ELF-1 (cell line): ENCODE measurements around the gene S100A9.
"Not testable (repeated sequence)": the region's sequence is repeated elsewhere in the genome, so short reads cannot be mapped to it uniquely, and the experiment has no call there.

Experiments
- DNase-seq: peaks from one replicate; pipeline ENCODE4 v3.0.0-alpha.2; 2016; ENCODE audit warnings: low read depth, low spot score

Gene S100A9

DNA sequence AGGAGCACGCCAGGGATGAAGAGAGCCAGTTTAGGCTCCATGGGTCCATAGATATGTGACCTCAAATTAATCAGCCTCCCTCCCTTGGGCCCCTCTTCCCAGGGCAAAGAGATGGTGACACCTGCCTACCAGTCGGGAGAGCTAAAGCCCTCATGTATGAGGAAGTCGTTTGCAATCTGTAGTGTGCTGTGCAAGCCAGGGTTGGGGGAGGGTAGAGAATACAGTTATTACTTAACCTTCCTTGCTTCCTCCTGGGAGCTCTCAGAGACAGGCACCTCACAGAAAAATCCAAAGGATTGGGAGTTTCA, 13.0 kb upstream of the S100A9 start:
- no peak for DNase-seq

- no peak for DNase-seq
These were observed 12.2 kb upstream of the S100A9 start for GRCh38 chr1:153345187-153346076.

DNA sequence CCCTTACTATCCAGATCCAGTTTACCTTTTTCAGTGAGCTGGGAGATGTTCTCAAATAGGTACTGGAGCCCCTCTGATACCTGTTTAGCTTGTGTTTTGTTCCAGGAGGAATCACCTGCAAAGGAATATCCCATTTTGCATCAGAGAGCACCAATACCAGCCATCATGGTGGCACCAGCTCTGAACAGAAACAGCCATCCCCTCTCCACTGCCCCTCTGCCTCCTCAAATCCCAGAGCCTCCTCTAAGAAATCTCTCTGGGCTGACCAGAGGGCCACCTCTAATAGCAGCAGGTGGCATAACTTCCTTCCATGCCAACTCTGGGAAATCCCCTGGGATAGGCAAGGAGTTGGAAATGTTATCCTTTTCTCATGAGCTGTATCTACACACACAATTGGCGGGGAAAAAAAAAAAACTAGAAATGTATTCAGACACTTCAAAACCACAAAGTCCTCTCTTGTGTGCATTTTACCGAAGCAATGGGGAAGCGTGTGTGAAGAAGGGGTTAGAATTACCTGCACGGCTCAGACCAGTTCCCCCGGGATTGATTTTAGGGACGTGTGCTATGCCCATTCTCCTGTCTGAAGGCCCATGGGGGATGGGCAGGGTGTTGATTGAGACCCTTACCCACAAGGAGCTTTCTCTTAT, 11.5 kb upstream of the S100A9 start:
- no peak for DNase-seq

GRCh38 chr1:153347049-153347448, 10.6 kb upstream of the S100A9 start:
- not testable (repeated sequence) for DNase-seq

GRCh38 chr1:153347856-153348255, 9.8 kb upstream of the S100A9 start:
- no peak for DNase-seq

DNA sequence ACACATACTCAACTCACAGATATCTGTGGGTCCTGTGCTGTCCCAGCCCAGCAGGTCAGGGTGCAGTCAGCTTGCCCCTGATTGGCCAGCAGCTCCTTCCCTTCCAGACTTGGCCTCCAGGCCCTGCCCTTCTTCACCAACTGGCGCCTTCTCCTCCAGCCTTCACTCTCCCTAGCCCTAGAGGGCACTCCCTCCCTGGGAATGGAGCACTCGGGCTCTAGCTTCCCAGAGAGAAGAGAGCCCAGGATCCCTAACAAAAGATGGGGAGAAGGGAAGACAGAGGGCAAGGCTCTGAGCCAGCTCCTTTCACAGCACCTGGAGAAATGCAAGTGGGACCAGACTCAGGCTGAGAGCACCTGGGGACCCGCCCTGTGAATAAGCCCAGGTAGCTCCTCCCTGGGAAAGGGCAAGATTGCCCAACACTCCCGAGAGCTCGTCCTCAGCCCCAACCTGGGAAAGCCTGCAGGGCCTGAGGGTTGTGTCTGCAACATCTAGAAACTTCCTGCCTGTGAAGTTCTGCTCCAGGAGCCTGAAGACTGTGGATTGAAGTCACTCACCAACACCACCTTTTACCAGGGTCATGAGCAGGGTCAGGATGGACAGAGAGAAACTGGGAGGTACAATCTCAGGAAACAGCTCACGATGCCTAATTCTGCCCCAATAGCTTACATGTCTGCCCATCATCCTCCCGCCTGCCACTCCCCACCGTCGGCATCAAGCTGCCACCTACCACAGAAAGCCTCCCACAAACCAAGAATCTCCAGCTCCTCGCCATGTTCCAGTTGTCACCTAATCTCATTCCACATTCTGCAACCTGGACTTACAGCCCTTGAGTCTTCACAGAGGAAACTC, 8.9 kb upstream of the S100A9 start, which contains the start of gene PGLYRP4:
Gene PGLYRP4 (minus strand): TSS at position 331 of the 852 bp plus-strand sequence. CDS start 909 bp downstream, outside the sequence.
- DNase-seq: no peak

DNA sequence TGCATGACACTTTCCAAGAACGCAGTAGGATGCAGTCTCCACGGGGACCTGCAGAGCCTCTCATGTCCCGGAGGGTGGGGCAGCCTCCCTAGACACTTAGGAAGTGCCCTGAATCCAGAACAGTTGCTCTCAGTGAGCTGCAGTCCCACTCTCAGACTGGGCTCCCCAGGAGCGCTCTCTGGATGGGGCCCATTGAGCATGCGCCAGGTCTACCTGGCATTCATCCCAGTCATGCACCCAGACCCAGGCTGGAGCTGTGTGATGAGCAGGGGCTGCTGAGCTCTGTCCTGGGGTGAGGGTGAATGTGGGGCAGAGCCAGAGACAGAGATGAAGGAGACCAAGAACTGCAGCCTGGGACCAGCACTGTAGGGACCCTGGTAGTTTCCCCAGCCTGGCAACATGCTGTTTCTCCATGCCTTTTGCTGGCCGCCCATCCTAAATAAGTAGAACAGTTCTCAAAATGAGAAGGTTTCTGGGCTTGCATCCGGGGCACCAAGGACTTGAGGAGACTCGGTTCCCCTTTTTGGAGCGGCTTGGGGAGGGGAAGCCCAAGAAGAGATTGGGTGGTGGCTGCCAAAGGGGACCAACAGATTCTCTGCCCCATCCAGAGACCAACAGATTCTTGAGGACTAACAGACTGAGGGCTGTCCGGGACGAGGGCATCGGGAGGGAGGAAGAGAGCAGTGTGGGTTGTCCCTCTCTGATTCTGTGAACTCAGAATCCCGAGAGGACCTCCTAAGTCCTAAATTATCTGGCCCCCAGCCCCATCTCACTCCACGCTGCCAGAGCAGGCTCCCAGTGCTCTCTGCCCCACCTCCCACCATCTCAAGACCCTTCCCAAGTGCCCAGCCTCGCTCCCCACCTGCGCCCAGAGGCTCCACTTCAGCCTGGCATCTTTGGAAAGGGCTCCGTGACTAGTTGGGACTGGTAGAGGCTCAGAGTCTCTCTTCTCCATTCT, 8.0 kb upstream of the S100A9 start:
- DNase-seq: no peak

DNA sequence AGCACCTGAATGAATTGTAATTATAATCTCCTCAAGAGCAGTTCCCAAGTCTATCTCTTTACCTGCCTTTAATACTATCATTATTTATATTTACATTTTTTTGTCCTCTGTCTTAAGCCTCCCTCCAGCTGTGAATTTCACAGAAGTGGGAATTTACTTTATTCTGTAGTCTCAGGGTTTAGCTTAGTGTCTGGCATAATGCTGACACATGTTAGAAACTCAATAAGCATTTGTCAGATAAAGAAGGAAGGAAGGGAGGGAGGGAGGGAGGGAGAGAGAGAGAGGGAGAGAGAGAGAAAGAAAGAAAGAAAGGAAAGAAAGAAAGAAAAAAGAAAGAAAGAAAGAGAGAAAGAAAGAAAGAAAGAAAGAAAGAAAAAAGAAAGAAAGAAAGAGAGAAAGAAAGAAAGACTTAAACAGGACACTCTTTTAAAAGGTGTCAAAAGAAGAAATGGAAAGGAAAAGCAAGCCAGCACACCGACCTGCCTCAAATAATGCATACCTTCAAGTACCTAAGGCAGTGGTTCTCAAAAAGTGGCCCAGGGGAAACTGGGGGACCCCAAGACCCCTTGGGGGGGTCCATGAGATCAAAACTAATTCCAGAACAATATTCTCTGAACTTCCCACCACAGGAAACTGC, 7.2 kb upstream of the S100A9 start:
- DNase-seq: no peak

- peak; percentile 55 for DNase-seq
These were observed 5.1 kb upstream of the S100A9 start for GRCh38 chr1:153352523-153352922.

- DNase-seq: peak; percentile 39
These were observed 4.3 kb upstream of the S100A9 start for GRCh38 chr1:153353226-153353947.

GRCh38 chr1:153354515-153355193, 3.0 kb upstream of the S100A9 start:
- DNase-seq: no peak

DNA sequence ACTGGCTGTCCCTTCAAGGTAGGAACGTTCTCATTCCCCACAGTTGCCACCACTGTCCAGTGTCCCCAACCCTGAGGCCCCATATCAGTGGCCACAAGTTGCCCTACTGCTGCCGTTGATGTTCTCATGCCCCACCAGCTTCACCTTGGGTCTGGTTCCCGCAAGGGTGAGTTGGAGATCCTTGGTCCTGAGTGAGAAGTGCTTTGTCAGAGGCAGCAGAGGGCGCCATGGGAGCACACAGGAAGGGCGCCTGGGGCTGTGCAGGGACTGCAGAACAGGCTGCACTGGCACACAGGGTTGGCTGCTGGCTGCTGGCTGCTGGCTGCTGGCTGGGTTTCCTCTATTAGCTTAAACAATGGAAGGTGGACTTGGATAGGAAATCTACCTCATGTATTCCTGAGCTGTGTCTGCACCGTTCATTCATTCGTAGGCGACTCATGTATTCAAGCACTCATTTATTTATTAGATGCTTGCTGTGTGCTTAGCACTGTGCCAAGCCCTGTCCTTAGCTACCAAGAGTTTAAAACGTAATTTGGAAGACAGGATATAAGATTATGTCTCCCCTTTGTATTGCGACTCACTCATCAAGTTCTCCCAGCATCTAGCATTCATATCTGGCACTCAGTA, 2.1 kb upstream of the S100A9 start:
- DNase-seq: peak; percentile 81

- DNase-seq: no peak
These were observed 1.1 kb upstream of the S100A9 start for GRCh38 chr1:153356392-153357075.

- no peak for DNase-seq
These were observed 390 bp upstream of the S100A9 start for GRCh38 chr1:153357076-153357852.

DNA sequence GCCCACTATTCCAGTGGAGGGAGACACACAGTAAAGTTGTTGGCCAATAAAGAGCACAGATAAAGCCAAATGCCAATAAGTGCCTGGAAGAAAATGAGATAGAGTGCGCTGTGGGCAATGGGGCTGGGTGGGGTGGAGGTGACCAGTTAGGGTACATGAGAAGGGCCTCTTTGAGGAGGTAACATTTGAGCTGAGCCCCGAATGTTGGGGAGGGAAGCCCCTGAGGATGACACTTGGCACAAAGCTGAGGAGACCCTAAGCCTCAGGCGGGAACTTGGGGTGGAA, 979 bp downstream of the S100A9 start:
- no peak for DNase-seq

DNA sequence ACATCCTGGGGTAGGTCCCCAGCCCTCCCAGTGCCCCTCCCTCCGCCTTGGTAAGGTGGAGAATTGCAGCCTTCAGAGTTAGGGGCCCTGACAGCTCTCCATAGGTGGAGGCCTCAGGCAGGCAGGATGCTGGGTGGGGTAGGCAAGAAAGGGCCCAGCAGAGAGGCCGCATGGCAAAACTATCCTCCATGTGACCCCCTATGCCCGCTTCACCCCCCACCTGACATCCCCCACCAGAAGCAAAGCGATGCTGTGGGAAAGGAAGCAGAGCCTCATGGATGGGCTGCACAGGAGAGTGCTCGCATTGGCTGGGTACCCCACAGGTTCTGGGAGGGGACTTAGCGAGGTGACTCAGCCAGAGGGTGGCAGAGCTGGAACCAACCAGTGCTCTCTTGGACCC, 1.6 kb downstream of the S100A9 start:
- no peak for DNase-seq

- DNase-seq: no peak
These were observed 2.5 kb downstream of the S100A9 start for GRCh38 chr1:153360190-153360589.
